ENCODE measurements around the gene CMC2.

The CMC2 gene

GRCh38 chr16:81000873-81001272, 5.8 kb downstream of the CMC2 start:
- Histone ChIP-seq H3K36me3 (ENCODE audit: low read length) (no peaks in the 10 kb centered on the region), H3K27ac (ENCODE audit: low read depth, low read length) (no peak overlapping the region), H3K4me2 (ENCODE audit: low read depth, low read length, poor library complexity, severe bottlenecking) (no peak overlapping the region), H3K9me2 (replicated peaks; ENCODE audit: insufficient read depth, low read length) (no peaks in the 10 kb centered on the region), H2AFZ (ENCODE audit: low read depth, low read length, severe bottlenecking) (no peak overlapping the region), H3K79me2 (ENCODE audit: insufficient read depth, low read length) (peaks cover 98% of the 10 kb centered on the region), H3K9ac (ENCODE audit: low read length) (no peak overlapping the region), H3K4me3 (ENCODE audit: insufficient read depth, low read length, poor library complexity, severe bottlenecking) (no peak overlapping the region), H3F3A (ENCODE audit: insufficient read depth) (0 out of 2 replicates have a peak, but pooled peaks cover 7% of the 10 kb centered on the region), H3K9me3 (ENCODE audit: insufficient read depth, low read length) (no peaks in the 10 kb centered on the region), H3K27me3 (ENCODE audit: low read length) (no peaks in the 10 kb centered on the region), H4K20me1 (ENCODE audit: low read depth, low read length) (peaks cover 30% of the 10 kb centered on the region)
- TF ChIP-seq CTCF (IDR thresholded peaks at IDR 0.05; ENCODE audit: insufficient read depth, low read length, poor library complexity, severe bottlenecking) (no peak), EZH2phosphoT487 (conservative IDR thresholded peaks at IDR 0.05; ENCODE audit: low read length) (no peak)

GRCh38 chr16:80997964-80998620, 8.6 kb downstream of the CMC2 start:
- Histone ChIP-seq H3K4me2 (ENCODE audit: low read depth, low read length, poor library complexity, severe bottlenecking) (peak overlapping the region; percentile 20), H3K4me3 (ENCODE audit: insufficient read depth, low read length, poor library complexity, severe bottlenecking) (no peak overlapping the region), H3K79me2 (ENCODE audit: insufficient read depth, low read length) (peaks cover 99% of the 10 kb centered on the region), H2AFZ (ENCODE audit: low read depth, low read length, severe bottlenecking) (no peak overlapping the region), H3K9me2 (replicated peaks; ENCODE audit: insufficient read depth, low read length) (no peaks in the 10 kb centered on the region), H3K9me3 (ENCODE audit: insufficient read depth, low read length) (no peaks in the 10 kb centered on the region), H3F3A (ENCODE audit: insufficient read depth) (no peaks in the 10 kb centered on the region), H3K9ac (ENCODE audit: low read length) (no peak overlapping the region), H4K20me1 (ENCODE audit: low read depth, low read length) (peaks cover 11% of the 10 kb centered on the region; the same call in 1 of the 2 replicates), H3K27me3 (ENCODE audit: low read length) (no peaks in the 10 kb centered on the region), H3K27ac (ENCODE audit: low read depth, low read length) (no peak overlapping the region), H3K36me3 (ENCODE audit: low read length) (no peaks in the 10 kb centered on the region)
- TF ChIP-seq EZH2phosphoT487 (conservative IDR thresholded peaks at IDR 0.05; ENCODE audit: low read length) = no peak
- TF ChIP-seq CTCF (IDR thresholded peaks at IDR 0.05; ENCODE audit: insufficient read depth, low read length, poor library complexity, severe bottlenecking) = no peak

- TF ChIP-seq EZH2phosphoT487 (conservative IDR thresholded peaks at IDR 0.05; ENCODE audit: low read length) = no peak
- no peak for TF ChIP-seq CTCF (IDR thresholded peaks at IDR 0.05; ENCODE audit: insufficient read depth, low read length, poor library complexity, severe bottlenecking)
- no peak overlapping the region for H3K4me3 ChIP-seq (ENCODE audit: insufficient read depth, low read length, poor library complexity, severe bottlenecking)
- peak overlapping the region; percentile 20 for H3K4me2 ChIP-seq (ENCODE audit: low read depth, low read length, poor library complexity, severe bottlenecking)
- peaks cover 99% of the 10 kb centered on the region for H3K79me2 ChIP-seq (ENCODE audit: insufficient read depth, low read length)
- H4K20me1 ChIP-seq (ENCODE audit: low read depth, low read length) = peaks cover 8% of the 10 kb centered on the region; the same call in 1 of the 2 replicates
- no peaks in the 10 kb centered on the region for H3F3A ChIP-seq (ENCODE audit: insufficient read depth)
- no peak overlapping the region for H2AFZ ChIP-seq (ENCODE audit: low read depth, low read length, severe bottlenecking)
- no peaks in the 10 kb centered on the region for H3K27me3 ChIP-seq (ENCODE audit: low read length)
- H3K9ac ChIP-seq (ENCODE audit: low read length) = no peak overlapping the region
- no peaks in the 10 kb centered on the region for H3K9me2 ChIP-seq (replicated peaks; ENCODE audit: insufficient read depth, low read length)
- H3K36me3 ChIP-seq (ENCODE audit: low read length) = no peaks in the 10 kb centered on the region
- no peak overlapping the region for H3K27ac ChIP-seq (ENCODE audit: low read depth, low read length)
- no peaks in the 10 kb centered on the region for H3K9me3 ChIP-seq (ENCODE audit: insufficient read depth, low read length)
Observed at GRCh38 chr16:80997139-80997798, 9.4 kb downstream of the CMC2 start.

Data from SU-DHL-6 (cell line).